HepG2 (cell line): Measurements from ENCODE around the gene FLAD1. TPM values are rescaled to one million over a fixed set of nuclear protein-coding genes. Genes with fewer than 3 reads are reported as not detected.

Source experiments
- DNMT3B ChIP-seq: conservative IDR thresholded peaks from 2 replicates; pipeline ENCODE4 v1.6.1; 2016; ENCODE audit warnings: missing biosample characterization, control low read depth
- IRF2 ChIP-seq: IDR thresholded peaks from 2 replicates; pipeline ENCODE4 v1.6.1; 2018; ENCODE audit warnings: missing genetic modification reagents, missing compliant biosample characterization
- IRX3 ChIP-seq: sonication (generic); formaldehyde crosslinking; IDR thresholded peaks from 2 replicates; pipeline ENCODE4 v1.8.1; 2023; ENCODE audit warnings: mild to moderate bottlenecking, low read depth, missing genetic modification reagents, borderline replicate concordance
- PATZ1 ChIP-seq: sonication (generic); formaldehyde crosslinking; IDR thresholded peaks from 2 replicates; pipeline ENCODE4 v1.4.0; 2020; ENCODE audit warnings: missing genetic modification reagents
- RORA ChIP-seq: sonication (generic); formaldehyde crosslinking; IDR thresholded peaks from 2 replicates; pipeline ENCODE4 v1.5.0; 2020; ENCODE audit warnings: mild to moderate bottlenecking, missing genetic modification reagents, moderate library complexity
- TBP ChIP-seq: sonication (generic); formaldehyde crosslinking; IDR thresholded peaks from 2 replicates; pipeline ENCODE4 v1.5.0; 2020; ENCODE audit warnings: missing genetic modification reagents
- ZBTB3 ChIP-seq: sonication (generic); formaldehyde crosslinking; IDR thresholded peaks from 2 replicates; pipeline ENCODE4 v1.4.0; 2020; ENCODE audit warnings: low read depth, mild to moderate bottlenecking, moderate library complexity, missing genetic modification reagents, borderline replicate concordance
- ZNF451 ChIP-seq: sonication (generic); formaldehyde crosslinking; IDR thresholded peaks from 2 replicates; pipeline ENCODE4 v1.5.0; 2020; ENCODE audit warnings: mild to moderate bottlenecking, missing genetic modification reagents
- ZNF784 ChIP-seq: sonication (generic); formaldehyde crosslinking; IDR thresholded peaks from 2 replicates; pipeline ENCODE4 v1.5.1; 2020; ENCODE audit warnings: missing genetic modification reagents, mild to moderate bottlenecking, borderline replicate concordance
- polyA plus RNA-seq, 8 experiments: library from polyadenylated mRNA; depleted of rRNA in 3 of 8; stranded (reverse) in 7 of 8; unstranded in 1 of 8; fragments of >200 nt; fragmentation: Illumina TruSeq in 4 of 8; extraction: Trizol in 4 of 8; gene quantifications; 2 replicates each; pipeline versions ENCODE4 v1.2.1 to v1.2.3, GENCODE V29; 2011 to 2016; ENCODE audit warnings: low read depth in 4 of 8, missing spikeins in 1 of 8, mixed read lengths in 1 of 8; ENCODE audit not compliant: insufficient read depth in 1 of 8
- total RNA-seq, 5 experiments: library from RNA; depleted of rRNA; stranded (reverse); fragments of >200 nt; fragmentation: Illumina TruSeq; extraction: Trizol; gene quantifications; 2 replicates each; pipeline ENCODE4 v1.2.3, GENCODE V29; 2016; ENCODE audit warnings: low read depth in 1 of 5
- TF ChIP-seq, protein P1 (sequence below): sonication (generic); formaldehyde crosslinking; IDR thresholded peaks from 2 replicates; pipeline ENCODE4 v1.4.0; 2020; ENCODE audit warnings: missing genetic modification reagents
- TF ChIP-seq, protein P2 (sequence below): sonication (generic); formaldehyde crosslinking; IDR thresholded peaks from 2 replicates; pipeline ENCODE4 v1.5.0; 2020; ENCODE audit warnings: mild to moderate bottlenecking, missing genetic modification reagents, borderline replicate concordance

Gene FLAD1
- total and polyA plus RNA-seq, 2 of the 13 experiments (the other 11 are each of a cell fraction or from before 2014, with no cell fraction given) = 25.9 to 32.8 TPM

DNA sequence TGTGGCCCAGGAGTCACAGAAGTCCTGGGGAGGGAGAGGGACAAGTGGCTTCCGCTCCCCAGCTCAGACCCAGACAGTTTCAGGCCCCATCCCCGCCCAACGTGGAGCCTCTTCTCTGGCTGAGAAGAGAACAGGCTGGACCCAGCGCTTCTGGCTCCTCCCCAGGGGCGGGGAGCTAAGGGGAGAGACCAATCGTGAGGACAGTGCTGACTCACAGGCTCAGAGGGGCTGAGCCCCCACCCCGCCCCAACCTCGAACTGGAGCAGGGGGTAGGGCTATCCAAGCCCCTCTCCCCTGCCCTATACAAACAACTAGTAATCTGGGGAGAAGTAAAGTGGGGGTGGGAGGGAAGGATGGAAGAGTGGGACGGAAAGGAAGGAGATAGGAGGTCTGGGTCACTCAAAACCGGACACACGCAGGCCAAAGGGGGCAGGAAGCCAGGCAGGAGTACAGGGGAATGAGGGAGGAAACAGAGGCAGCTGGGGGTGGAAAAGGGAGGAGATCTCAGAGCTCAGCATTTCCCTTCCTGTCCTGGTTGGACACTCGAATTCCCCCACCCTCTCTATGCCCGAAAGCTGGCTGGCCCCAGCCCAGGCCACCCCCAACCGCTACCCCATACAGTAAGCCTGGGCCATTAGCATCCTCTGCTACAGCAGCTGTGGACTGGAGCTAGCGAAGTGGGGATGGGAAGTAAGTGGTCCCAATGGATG is 12.4 kb upstream of the FLAD1 start, which contains the start of gene SHC1 (continued):
- TF ChIP-seq, protein P1, sequence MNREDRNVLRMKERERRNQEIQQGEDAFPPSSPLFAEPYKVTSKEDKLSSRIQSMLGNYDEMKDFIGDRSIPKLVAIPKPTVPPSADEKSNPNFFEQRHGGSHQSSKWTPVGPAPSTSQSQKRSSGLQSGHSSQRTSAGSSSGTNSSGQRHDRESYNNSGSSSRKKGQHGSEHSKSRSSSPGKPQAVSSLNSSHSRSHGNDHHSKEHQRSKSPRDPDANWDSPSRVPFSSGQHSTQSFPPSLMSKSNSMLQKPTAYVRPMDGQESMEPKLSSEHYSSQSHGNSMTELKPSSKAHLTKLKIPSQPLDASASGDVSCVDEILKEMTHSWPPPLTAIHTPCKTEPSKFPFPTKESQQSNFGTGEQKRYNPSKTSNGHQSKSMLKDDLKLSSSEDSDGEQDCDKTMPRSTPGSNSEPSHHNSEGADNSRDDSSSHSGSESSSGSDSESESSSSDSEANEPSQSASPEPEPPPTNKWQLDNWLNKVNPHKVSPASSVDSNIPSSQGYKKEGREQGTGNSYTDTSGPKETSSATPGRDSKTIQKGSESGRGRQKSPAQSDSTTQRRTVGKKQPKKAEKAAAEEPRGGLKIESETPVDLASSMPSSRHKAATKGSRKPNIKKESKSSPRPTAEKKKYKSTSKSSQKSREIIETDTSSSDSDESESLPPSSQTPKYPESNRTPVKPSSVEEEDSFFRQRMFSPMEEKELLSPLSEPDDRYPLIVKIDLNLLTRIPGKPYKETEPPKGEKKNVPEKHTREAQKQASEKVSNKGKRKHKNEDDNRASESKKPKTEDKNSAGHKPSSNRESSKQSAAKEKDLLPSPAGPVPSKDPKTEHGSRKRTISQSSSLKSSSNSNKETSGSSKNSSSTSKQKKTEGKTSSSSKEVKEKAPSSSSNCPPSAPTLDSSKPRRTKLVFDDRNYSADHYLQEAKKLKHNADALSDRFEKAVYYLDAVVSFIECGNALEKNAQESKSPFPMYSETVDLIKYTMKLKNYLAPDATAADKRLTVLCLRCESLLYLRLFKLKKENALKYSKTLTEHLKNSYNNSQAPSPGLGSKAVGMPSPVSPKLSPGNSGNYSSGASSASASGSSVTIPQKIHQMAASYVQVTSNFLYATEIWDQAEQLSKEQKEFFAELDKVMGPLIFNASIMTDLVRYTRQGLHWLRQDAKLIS (CRISPR knock-in tag) = no peak
- TF ChIP-seq DNMT3B (CRISPR knock-in tag) (no peak), ZBTB3 (CRISPR knock-in tag) (no peak), ZNF784 (CRISPR knock-in tag) (no peak), PATZ1 (CRISPR knock-in tag) (peak; percentile 98), IRX3 (CRISPR knock-in tag) (no peak), RORA (no peak), TBP (no peak), IRF2 (CRISPR knock-in tag) (0 out of 2 replicates have a peak, but pooled peaks have one; percentile 10), ZNF451 (CRISPR knock-in tag) (peak; percentile 21; the same call in 1 of the 2 replicates)
- TF ChIP-seq, protein P2, sequence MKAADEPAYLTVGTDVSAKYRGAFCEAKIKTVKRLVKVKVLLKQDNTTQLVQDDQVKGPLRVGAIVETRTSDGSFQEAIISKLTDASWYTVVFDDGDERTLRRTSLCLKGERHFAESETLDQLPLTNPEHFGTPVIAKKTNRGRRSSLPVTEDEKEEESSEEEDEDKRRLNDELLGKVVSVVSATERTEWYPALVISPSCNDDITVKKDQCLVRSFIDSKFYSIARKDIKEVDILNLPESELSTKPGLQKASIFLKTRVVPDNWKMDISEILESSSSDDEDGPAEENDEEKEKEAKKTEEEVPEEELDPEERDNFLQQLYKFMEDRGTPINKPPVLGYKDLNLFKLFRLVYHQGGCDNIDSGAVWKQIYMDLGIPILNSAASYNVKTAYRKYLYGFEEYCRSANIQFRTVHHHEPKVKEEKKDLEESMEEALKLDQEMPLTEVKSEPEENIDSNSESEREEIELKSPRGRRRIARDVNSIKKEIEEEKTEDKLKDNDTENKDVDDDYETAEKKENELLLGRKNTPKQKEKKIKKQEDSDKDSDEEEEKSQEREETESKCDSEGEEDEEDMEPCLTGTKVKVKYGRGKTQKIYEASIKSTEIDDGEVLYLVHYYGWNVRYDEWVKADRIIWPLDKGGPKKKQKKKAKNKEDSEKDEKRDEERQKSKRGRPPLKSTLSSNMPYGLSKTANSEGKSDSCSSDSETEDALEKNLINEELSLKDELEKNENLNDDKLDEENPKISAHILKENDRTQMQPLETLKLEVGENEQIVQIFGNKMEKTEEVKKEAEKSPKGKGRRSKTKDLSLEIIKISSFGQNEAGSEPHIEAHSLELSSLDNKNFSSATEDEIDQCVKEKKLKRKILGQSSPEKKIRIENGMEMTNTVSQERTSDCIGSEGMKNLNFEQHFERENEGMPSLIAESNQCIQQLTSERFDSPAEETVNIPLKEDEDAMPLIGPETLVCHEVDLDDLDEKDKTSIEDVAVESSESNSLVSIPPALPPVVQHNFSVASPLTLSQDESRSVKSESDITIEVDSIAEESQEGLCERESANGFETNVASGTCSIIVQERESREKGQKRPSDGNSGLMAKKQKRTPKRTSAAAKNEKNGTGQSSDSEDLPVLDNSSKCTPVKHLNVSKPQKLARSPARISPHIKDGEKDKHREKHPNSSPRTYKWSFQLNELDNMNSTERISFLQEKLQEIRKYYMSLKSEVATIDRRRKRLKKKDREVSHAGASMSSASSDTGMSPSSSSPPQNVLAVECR (CRISPR knock-in tag) = peak; percentile 40; the same call in 1 of the 2 replicates
